GM18867 (cell line): ENCODE data around the gene NDNF.

Experiments
- ATAC-seq: cut with Tn5 transposase; IDR thresholded peaks from one replicate; pipeline ENCODE4 v1.9.1; 2021; ENCODE audit warnings: mild to moderate bottlenecking, moderate library complexity; ENCODE audit not compliant: unreplicated experiment

NDNF gene, protein sequence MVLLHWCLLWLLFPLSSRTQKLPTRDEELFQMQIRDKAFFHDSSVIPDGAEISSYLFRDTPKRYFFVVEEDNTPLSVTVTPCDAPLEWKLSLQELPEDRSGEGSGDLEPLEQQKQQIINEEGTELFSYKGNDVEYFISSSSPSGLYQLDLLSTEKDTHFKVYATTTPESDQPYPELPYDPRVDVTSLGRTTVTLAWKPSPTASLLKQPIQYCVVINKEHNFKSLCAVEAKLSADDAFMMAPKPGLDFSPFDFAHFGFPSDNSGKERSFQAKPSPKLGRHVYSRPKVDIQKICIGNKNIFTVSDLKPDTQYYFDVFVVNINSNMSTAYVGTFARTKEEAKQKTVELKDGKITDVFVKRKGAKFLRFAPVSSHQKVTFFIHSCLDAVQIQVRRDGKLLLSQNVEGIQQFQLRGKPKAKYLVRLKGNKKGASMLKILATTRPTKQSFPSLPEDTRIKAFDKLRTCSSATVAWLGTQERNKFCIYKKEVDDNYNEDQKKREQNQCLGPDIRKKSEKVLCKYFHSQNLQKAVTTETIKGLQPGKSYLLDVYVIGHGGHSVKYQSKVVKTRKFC

DNA sequence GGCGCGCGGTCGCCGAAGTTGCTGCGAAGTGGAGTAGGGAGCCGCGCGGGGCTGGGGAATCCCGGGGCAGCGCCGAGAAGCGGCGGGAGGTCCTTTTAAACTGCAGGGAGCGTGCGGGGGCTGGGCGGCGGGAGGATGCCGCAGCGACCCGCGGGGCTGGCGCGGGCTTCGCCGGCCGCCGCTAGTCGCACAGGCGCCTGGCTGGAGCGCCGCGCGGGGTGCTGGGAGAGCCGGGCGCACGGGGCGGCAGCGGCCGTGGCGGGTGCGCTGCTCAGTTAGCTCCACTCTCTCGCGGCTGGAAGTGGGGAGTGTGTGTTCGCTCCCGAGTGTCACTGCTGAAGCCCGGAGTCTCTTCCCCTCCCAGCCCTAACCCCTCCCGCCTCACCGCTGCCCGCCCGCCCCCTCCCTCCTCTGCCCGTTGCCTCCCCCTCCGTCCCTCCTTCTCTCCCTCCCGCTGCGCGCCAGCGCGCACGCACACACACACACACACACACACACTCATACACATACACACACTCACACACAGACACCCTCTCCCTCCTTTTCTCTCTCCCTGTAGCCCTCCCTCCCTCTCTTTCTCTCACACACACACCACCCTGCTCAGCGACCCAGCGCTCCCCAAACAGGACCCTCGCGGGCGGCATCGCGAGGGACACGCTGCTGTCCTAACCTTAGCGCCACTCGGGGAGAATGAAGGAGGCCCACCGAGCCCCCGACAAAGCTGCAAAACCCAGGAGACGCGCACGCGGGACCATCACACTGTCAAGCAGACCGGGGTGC, at the start of gene NDNF:
Gene NDNF, minus strand, starts transcription at position 312 of the 780 bp plus-strand sequence. CDS start 26,698 bp downstream, outside the sequence.
- ATAC-seq = peak; percentile 64

DNA sequence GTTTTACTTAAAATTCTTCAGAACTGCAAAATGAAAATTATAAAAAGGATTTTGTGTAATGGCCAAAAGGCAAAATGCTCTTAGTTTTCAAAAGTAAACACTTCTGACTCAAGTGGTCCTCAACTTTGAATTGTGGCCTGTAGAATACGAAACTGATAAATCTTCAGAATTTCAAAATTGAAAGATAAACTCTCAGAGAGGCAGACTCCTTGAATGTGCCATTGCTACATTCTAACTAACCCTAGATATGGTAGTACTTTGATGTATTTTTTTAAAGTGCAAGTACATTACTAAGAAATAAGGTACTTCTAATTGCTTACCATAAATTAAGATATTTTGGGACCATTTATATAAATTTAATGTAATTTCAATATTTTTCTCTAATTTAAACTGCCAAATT, 47.4 kb upstream of the NDNF start:
- ATAC-seq = no peak

DNA sequence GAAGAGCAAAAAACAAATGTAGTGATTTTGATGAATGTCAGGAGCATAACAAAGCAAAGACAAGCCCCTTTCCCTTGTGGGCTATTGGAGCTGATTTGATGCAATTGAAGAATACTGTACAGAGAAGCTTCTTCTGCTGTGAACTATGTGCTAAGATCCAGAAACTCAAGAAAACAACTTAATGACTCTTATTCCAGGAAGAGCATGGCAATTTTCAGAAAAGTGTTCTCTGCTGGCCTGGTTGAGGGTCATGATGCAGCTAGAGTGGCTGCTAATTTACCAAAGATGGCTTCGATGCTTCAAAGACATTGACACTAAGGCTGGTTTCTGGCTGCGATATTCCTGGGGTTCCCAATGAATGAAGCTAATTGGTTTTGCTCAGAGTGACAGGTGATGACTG, 46.0 kb upstream of the NDNF start:
- ATAC-seq = no peak

DNA sequence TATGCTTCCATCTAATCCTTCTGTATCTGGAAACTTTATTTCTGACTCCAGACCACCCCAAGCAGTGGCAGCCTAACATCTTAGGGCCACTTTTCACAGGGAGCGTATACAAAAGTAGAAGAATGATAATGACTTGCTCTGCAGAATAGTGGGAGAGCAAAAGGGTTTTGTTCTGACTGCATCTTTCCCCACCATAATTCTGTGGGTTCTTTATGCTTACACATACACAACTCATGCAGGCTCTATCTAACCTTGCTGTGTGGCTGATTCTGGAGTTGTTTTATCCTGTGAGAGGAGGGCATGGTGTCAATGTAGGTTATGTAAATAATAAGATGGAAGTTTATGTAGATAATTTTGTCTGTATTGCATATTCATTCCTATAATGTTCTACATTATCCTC, 42.4 kb upstream of the NDNF start:
- no peak for ATAC-seq

GRCh38 chr4:121112530-121112929, 40.2 kb upstream of the NDNF start:
- no peak for ATAC-seq

DNA sequence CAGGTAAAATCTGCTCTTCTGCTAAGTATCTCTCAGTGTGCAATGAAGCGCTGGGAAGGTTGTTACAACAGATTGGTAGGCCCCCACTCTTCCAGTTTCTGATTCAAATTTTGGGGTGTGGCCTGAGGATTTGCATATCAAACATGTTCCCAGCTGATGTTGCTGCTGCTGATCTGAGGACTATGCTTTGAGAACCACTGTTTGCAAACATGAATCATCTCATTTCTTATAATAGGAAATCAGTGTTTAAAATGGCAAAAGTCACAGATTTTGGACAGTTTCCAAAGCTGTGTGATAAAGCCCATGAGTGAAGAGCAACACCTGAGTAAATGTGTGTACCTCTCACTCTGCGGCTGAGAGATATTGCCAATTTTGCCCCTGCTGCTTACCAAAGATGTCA, 36.2 kb upstream of the NDNF start:
- no peak for ATAC-seq

GRCh38 chr4:121107507-121107906, 35.2 kb upstream of the NDNF start:
- ATAC-seq = no peak

- ATAC-seq = peak; percentile 80
Measured at GRCh38 chr4:121100093-121100775, 27.9 kb upstream of the NDNF start.

- ATAC-seq = no peak
Measured at GRCh38 chr4:121098266-121098665, 25.9 kb upstream of the NDNF start.

DNA sequence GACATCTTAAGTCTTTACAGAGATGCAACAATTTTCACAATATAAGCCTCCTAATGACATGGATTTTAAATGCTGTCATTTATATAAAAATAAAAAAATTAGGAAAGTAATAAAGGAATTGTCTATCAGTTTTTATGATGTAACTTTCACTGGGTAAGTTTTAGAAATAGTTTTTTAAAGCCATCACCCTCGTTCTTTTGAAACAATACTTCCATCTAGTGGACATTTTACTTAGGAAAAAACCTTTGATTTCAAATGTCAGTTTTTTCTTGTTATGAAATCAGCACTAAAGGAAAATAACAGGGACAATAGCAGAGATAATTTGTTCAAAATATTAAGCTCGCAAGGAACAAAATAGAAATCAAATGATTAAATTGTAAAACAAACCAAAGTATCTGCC, 24.3 kb upstream of the NDNF start:
- ATAC-seq = no peak

GRCh38 chr4:121096191-121096590, 23.9 kb upstream of the NDNF start:
- ATAC-seq = no peak

DNA sequence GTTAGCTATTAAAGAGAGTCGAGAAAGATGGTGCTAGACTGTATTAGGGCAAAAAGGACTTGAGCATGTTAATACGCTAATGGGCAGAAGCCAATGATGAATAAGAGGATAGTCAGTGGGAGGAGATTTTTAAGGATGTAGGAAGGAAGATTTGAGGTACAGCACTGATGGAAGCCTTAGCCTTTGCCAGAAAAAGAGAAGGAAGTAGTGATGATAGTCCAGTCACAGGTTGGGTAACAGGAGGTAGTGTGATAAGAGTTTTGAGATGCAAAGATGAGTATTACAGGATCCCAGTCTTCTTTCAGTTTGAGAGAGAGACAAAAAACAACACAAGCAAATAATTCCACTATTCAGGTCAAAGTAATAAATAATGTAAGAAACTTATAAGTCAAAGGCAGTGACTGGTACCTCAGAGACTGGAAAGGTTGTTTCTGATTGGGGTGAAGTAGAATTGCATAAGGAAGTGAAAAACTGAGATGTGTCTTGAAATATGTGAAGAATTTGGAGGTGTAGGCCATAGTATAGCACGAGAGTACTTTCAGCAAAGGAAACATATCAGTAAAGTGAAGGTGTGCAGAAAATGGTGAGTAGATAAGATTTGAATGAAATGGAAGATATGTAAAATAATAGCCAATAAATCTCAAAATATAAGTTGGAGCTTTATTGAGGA, 22.1 kb upstream of the NDNF start:
- no peak for ATAC-seq

GRCh38 chr4:121093261-121093660, 20.9 kb upstream of the NDNF start:
- ATAC-seq = no peak

DNA sequence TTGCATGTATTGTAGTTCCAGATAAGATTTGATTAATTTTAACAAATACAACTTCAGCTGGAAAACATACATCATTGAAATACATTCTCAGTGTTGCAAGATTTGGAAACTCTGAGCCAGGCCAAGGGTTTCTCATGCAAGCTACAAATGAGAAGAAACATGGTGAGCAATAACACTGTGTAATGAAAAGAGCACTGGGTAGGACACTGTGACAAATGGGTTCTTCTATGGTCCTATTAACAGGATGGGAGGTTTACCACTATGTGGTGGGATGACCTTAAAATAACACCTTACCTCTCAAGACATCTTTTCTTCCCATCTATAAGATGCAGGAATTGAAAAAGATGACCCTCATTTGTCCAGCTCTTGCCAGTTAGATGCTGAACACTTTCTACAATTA, 19.6 kb upstream of the NDNF start:
- no peak for ATAC-seq

GRCh38 chr4:121088867-121089266, 16.5 kb upstream of the NDNF start:
- ATAC-seq = no peak

- ATAC-seq = no peak
Measured at GRCh38 chr4:121079376-121079775, 7.0 kb upstream of the NDNF start.

DNA sequence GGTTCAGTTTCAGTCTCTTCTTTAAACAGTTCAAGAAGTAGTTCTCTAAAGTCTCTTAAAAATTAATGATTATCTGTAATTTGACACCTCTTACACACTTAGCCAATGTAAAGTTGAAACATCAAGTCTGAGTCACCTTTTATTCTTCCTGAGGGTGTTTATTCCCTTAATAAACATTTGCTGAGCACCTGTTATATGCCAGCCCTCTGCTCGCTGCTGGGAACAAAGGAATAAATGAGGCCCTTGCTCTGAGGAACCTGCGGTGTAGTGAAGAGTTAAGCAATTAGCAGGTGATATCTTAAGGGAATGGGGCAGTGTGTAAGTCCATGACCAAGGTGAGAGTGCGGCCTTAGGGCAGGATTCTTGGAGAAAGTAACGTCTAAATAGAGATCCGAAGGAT, 5.2 kb upstream of the NDNF start:
- ATAC-seq = no peak

- ATAC-seq = no peak
Measured at GRCh38 chr4:121076416-121076815, 4.1 kb upstream of the NDNF start.

GRCh38 chr4:121073672-121074381, 1.5 kb upstream of the NDNF start:
- no peak for ATAC-seq

GRCh38 chr4:121073004-121073435, 685 bp upstream of the NDNF start:
- peak; percentile 30 for ATAC-seq
